NOMO-1 (cell line): ENCODE results near the gene ADGRF3.
"Not testable (repeated sequence)": the region's sequence is repeated elsewhere in the genome, so short reads cannot be mapped to it uniquely, and the experiment has no call there.

Source experiments
- DNase-seq, 2 experiments: peaks; one replicate each; lab custom pipeline; 2025; ENCODE audit not compliant: unreplicated experiment in 2 of 2; lab: John Stamatoyannopoulos, UW

ADGRF3 gene

GRCh38 chr2:26324479-26324878, 22.1 kb downstream of the ADGRF3 start:
- DNase-seq = not testable (repeated sequence)

- no peak for DNase-seq
Observed at GRCh38 chr2:26318950-26319349, 27.6 kb downstream of the ADGRF3 start.

- DNase-seq = no peak
Observed at GRCh38 chr2:26317377-26318105, 29.0 kb downstream of the ADGRF3 start.

GRCh38 chr2:26316845-26317244, 29.7 kb downstream of the ADGRF3 start:
- no peak for DNase-seq

GRCh38 chr2:26316041-26316440, 30.5 kb downstream of the ADGRF3 start:
- DNase-seq = peak; percentile 14 to 21

- DNase-seq = no peak
Observed at GRCh38 chr2:26314243-26314642, 32.3 kb downstream of the ADGRF3 start.

GRCh38 chr2:26313446-26313845, 33.1 kb downstream of the ADGRF3 start:
- no peak for DNase-seq

- DNase-seq = no peak
Observed at GRCh38 chr2:26312471-26312870, 34.1 kb downstream of the ADGRF3 start.

GRCh38 chr2:26309921-26310320, 36.7 kb downstream of the ADGRF3 start:
- DNase-seq = no peak

GRCh38 chr2:26305540-26305939, 41.0 kb downstream of the ADGRF3 start:
- DNase-seq = no peak

- not testable (repeated sequence) for DNase-seq
Observed at GRCh38 chr2:26305094-26305493, 41.5 kb downstream of the ADGRF3 start.

- no peak for DNase-seq
Observed at GRCh38 chr2:26302846-26303245, 43.7 kb downstream of the ADGRF3 start.

- DNase-seq = peak in 1 of 2 experiments; percentile 41
Observed at GRCh38 chr2:26300234-26300925, 46.2 kb downstream of the ADGRF3 start.

GRCh38 chr2:26299471-26300101, 47.0 kb downstream of the ADGRF3 start:
- DNase-seq = peak; percentile 40 to 52

GRCh38 chr2:26298638-26299393, 47.8 kb downstream of the ADGRF3 start:
- DNase-seq = peak; percentile 9 to 53

- no peak for DNase-seq
Observed at GRCh38 chr2:26298286-26298637, 48.3 kb downstream of the ADGRF3 start.

GRCh38 chr2:26297061-26297460, 49.5 kb downstream of the ADGRF3 start:
- no peak for DNase-seq

GRCh38 chr2:26295511-26295910, 51.1 kb downstream of the ADGRF3 start:
- no peak for DNase-seq

- DNase-seq = no peak
Observed at GRCh38 chr2:26292646-26293045, 53.9 kb downstream of the ADGRF3 start.

GRCh38 chr2:26290001-26290400, 56.6 kb downstream of the ADGRF3 start:
- no peak for DNase-seq

GRCh38 chr2:26285931-26286330, 60.7 kb downstream of the ADGRF3 start:
- no peak for DNase-seq
